Naive thymus-derived CD8-positive, alpha-beta T cell (primary cell): Measurements from ENCODE around the gene B4GAT1. TPM values are rescaled to one million over a fixed set of nuclear protein-coding genes. Genes with fewer than 3 reads are reported as not detected.
"Not testable (repeated sequence)": the region's sequence is repeated elsewhere in the genome, so short reads cannot be mapped to it uniquely, and the experiment has no call there.

Experiments
- ATAC-seq, 2 donors: fragments of 150-1000 bp; cut with Tn5 transposase in 1 of 2; sonication (Bioruptor Pico), chemical (Tn5 transposase) in 1 of 2; 1 replicate in 1 of 2; 2 replicates in 1 of 2; pipeline ENCODE4 v1.10.0; 2021; ENCODE audit warnings: mild to moderate bottlenecking in 2 of 2, moderate library complexity in 2 of 2
- POLR2A ChIA-PET: fragments of 350-600 bp; sonication (Branson Sonifier 250); formaldehyde crosslinking; loops from one replicate; lab custom pipeline; 2021; ENCODE audit warnings: antibody characterized with exemption; lab: Charles Lee
- DNase-seq, 10 donors: peaks; one replicate each; pipeline versions ENCODE4 v3.0.0 to v3.0.0-alpha.2; 2020 to 2022
- H3K27ac Mint-ChIP-seq, 10 donors: one replicate each; pipeline ENCODE4 v1.8.0; 2020 to 2022; ENCODE audit warnings: mild to moderate bottlenecking in 10 of 10, mixed read lengths in 10 of 10, moderate library complexity in 4 of 10, inconsistent platforms in 1 of 10
- H3K27me3 Mint-ChIP-seq, 5 donors: one replicate each; pipeline ENCODE4 v1.8.0; 2021 to 2022; ENCODE audit warnings: mixed read lengths in 5 of 5
- H3K36me3 Mint-ChIP-seq, 3 donors: one replicate each; pipeline ENCODE4 v1.8.0; 2020 to 2022; ENCODE audit warnings: mixed read lengths in 3 of 3, mild to moderate bottlenecking in 2 of 3, inconsistent platforms in 1 of 3
- H3K4me1 Mint-ChIP-seq, 4 donors: one replicate each; pipeline ENCODE4 v1.8.0; 2021 to 2022; ENCODE audit warnings: mixed read lengths in 4 of 4
- H3K4me3 Mint-ChIP-seq, 10 donors: one replicate each; pipeline ENCODE4 v1.8.0; 2020 to 2022; ENCODE audit warnings: mild to moderate bottlenecking in 10 of 10, mixed read lengths in 10 of 10, moderate library complexity in 6 of 10, inconsistent platforms in 1 of 10
- H3K9me3 Mint-ChIP-seq, 9 donors: one replicate each; pipeline ENCODE4 v1.8.0; 2020 to 2022; ENCODE audit warnings: mixed read lengths in 9 of 9, mild to moderate bottlenecking in 3 of 9, inconsistent platforms in 1 of 9, moderate library complexity in 1 of 9
- polyA plus RNA-seq, 3 donors: library from polyadenylated mRNA; unstranded; fragments of 300-500 nt; fragmentation: Illumina TruSeq; gene quantifications; one replicate each; pipeline ENCODE4 v1.2.3, GENCODE V29; 2021
- total RNA-seq, 8 experiments: library from RNA in 2 of 8; stranded (reverse) in 2 of 8; gene quantifications; one replicate each; pipeline ENCODE4 v1.2.3 and lab custom pipeline; 2021 to 2026

Gene B4GAT1
- total and polyA plus RNA-seq, 5 experiments from 2014 or later, result 7.1 to 12.1 (median 7.5) TPM

- ATAC-seq (no peak), DNase-seq (peak in 1 of 10 donors; percentile 15)
- Mint-ChIP-seq H3K9me3 (no peaks in the 10 kb centered on the region), H3K27ac (peak overlapping the region in 1 of 10 donors; percentile 29), H3K4me1 (no peaks in the 10 kb centered on the region), H3K36me3 (peaks cover 0 to 5% (median 0%) of the 10 kb centered on the region in 3 donors), H3K4me3 (no peak overlapping the region), H3K27me3 (no peaks in the 10 kb centered on the region)
- POLR2A ChIA-PET, result no interaction called here
Measured at GRCh38 chr11:66360406-66361073, 13.1 kb upstream of the B4GAT1 start.

- no peaks in the 10 kb centered on the region for H3K9me3 Mint-ChIP-seq
- H3K4me3 Mint-ChIP-seq, result no peak overlapping the region
- H3K4me1 Mint-ChIP-seq, result no peaks in the 10 kb centered on the region
- H3K36me3 Mint-ChIP-seq, result peaks cover 0 to 6% (median 0%) of the 10 kb centered on the region in 3 donors
- H3K27me3 Mint-ChIP-seq, result no peaks in the 10 kb centered on the region
- H3K27ac Mint-ChIP-seq, result peak overlapping the region in 1 of 10 donors; percentile 43
- DNase-seq (peak in 1 of 10 donors; percentile 40), ATAC-seq (no peak)
- POLR2A ChIA-PET, result no interaction called here
Measured at GRCh38 chr11:66359662-66360087, 12.2 kb upstream of the B4GAT1 start.

- not testable (repeated sequence) for DNase-seq, H3K27me3 Mint-ChIP-seq, ATAC-seq, H3K9me3 Mint-ChIP-seq, H3K4me3 Mint-ChIP-seq
- H3K27ac Mint-ChIP-seq, result peak overlapping the region in 3 of 10 donors; percentile 15 to 37 (median 18)
- H3K4me1 Mint-ChIP-seq, result peaks cover 10 to 34% (median 18%) of the 10 kb centered on the region in 4 donors
- POLR2A ChIA-PET, result interaction anchor here (0.5 to 0.7 kb wide), 2 partner anchors 39 to 389 kb away, joined by 3 read pairs; partner anchors contain the start of gene SART1
- peaks cover 0 to 17% (median 3%) of the 10 kb centered on the region in 3 donors for H3K36me3 Mint-ChIP-seq
Measured at GRCh38 chr11:66350560-66351235, 3.3 kb upstream of the B4GAT1 start.

GRCh38 chr11:66349084-66349386 lies 1.6 kb upstream of the B4GAT1 start:
- peaks cover 0 to 5% (median 0%) of the 10 kb centered on the region in 9 donors for H3K9me3 Mint-ChIP-seq
- H3K4me3 Mint-ChIP-seq, result peak overlapping the region in 6 of 10 donors; percentile 60 to 97 (median 94)

GRCh38 chr11:66346476-66347424 lies 679 bp downstream of the B4GAT1 start:
- DNase-seq (no peak), ATAC-seq (no peak)
- H3K4me1 Mint-ChIP-seq, result peaks cover 26 to 63% (median 52%) of the 10 kb centered on the region in 4 donors
- peaks cover 0 to 5% (median 0%) of the 10 kb centered on the region in 9 donors for H3K9me3 Mint-ChIP-seq
- H3K27me3 Mint-ChIP-seq, result peaks cover 0 to 4% (median 0%) of the 10 kb centered on the region in 5 donors
- H3K4me3 Mint-ChIP-seq, result peak overlapping the region; percentile 63 to 97 (median 94)
- peaks cover 0 to 15% (median 0%) of the 10 kb centered on the region in 3 donors for H3K36me3 Mint-ChIP-seq
- POLR2A ChIA-PET, result interaction anchor here (0.6 to 5.8 kb wide), 10 partner anchors 11 to 1229 kb away, joined by 3 to 82 read pairs (median 4); partner anchors contain the start of genes CD248, RIN1, SLC29A2 and ZNHIT2
- H3K27ac Mint-ChIP-seq, result peak overlapping the region; percentile 70 to 100 (median 92)

More at GRCh38 chr11:66349084-66349386, 1.6 kb upstream of the B4GAT1 start:
- Mint-ChIP-seq H3K4me1 (peaks cover 16 to 49% (median 34%) of the 10 kb centered on the region in 4 donors), H3K27me3 (peaks cover 0 to 4% (median 0%) of the 10 kb centered on the region in 5 donors), H3K36me3 (peaks cover 0 to 10% (median 3%) of the 10 kb centered on the region in 3 donors), H3K27ac (peak overlapping the region in 9 of 10 donors; percentile 32 to 100 (median 79))
- POLR2A ChIA-PET, result interaction anchor here (0.7 to 1.9 kb wide), 3 partner anchors 19 to 35 kb away, joined by 4 to 8 read pairs (median 8); partner anchors contain the start of gene SLC29A2
- DNase-seq (peak in 1 of 10 donors; percentile 45), ATAC-seq (no peak)

- POLR2A ChIA-PET, result interaction anchor here (0.8 to 5.8 kb wide), 17 partner anchors 11 to 498 kb away, joined by 3 to 82 read pairs (median 4); partner anchors contain the start of genes CD248, RCE1, RIN1 and SLC29A2
- H3K27me3 Mint-ChIP-seq, result peaks cover 0 to 4% (median 0%) of the 10 kb centered on the region in 5 donors
- H3K27ac Mint-ChIP-seq, result peak overlapping the region; percentile 88 to 99 (median 98)
- H3K4me3 Mint-ChIP-seq, result peak overlapping the region; percentile 93 to 97 (median 95)
- H3K9me3 Mint-ChIP-seq, result peaks cover 0 to 5% (median 0%) of the 10 kb centered on the region in 9 donors
- DNase-seq, result no peak
- H3K4me1 Mint-ChIP-seq, result peaks cover 29 to 65% (median 53%) of the 10 kb centered on the region in 4 donors
- peaks cover 2 to 23% (median 4%) of the 10 kb centered on the region in 3 donors for H3K36me3 Mint-ChIP-seq
- ATAC-seq, result peak; percentile 16 to 25
Measured at GRCh38 chr11:66345316-66345649, 2.1 kb downstream of the B4GAT1 start.

GRCh38 chr11:66344550-66345315 lies 2.7 kb downstream of the B4GAT1 start, which contains the start of gene BRMS1:
Gene BRMS1, minus strand, starts transcription at chr11:66345104. Its CDS starts 2,870 bp downstream, at chr11:66342234.
- ATAC-seq (peak; percentile 73 to 79), DNase-seq (peak; percentile 87 to 99 (median 94))
- POLR2A ChIA-PET, result interaction anchor here (0.6 to 5.8 kb wide), 20 partner anchors 10 to 498 kb away, joined by 3 to 82 read pairs (median 4); partner anchors contain the start of genes CD248, RCE1, RIN1 and SLC29A2
- Mint-ChIP-seq H3K4me1 (peaks cover 29 to 60% (median 53%) of the 10 kb centered on the region in 4 donors), H3K9me3 (peaks cover 0 to 5% (median 0%) of the 10 kb centered on the region in 9 donors), H3K36me3 (peaks cover 2 to 26% (median 4%) of the 10 kb centered on the region in 3 donors), H3K27ac (peak within 1 kb of the TSS; percentile 88 to 99 (median 98)), H3K4me3 (peak within 1 kb of the TSS; percentile 93 to 97 (median 95)), H3K27me3 (peaks cover 0 to 4% (median 0%) of the 10 kb centered on the region in 5 donors)

GRCh38 chr11:66343176-66343575 lies 4.3 kb downstream of the B4GAT1 start:
- H3K36me3 Mint-ChIP-seq, result peaks cover 4 to 33% (median 5%) of the 10 kb centered on the region in 3 donors
- POLR2A ChIA-PET, result interaction anchor here (0.7 to 5.8 kb wide), 5 partner anchors 9 to 123 kb away, joined by 3 to 82 read pairs (median 9); partner anchors contain the start of genes CD248, PELI3 and RIN1
- peak overlapping the region; percentile 57 to 97 (median 95) for H3K4me3 Mint-ChIP-seq
- peak overlapping the region in 8 of 10 donors; percentile 22 to 99 (median 90) for H3K27ac Mint-ChIP-seq
- peaks cover 0 to 4% (median 0%) of the 10 kb centered on the region in 5 donors for H3K27me3 Mint-ChIP-seq
- no peak for DNase-seq
- no peak for ATAC-seq
- peaks cover 29 to 58% (median 45%) of the 10 kb centered on the region in 4 donors for H3K4me1 Mint-ChIP-seq
- peaks cover 0 to 5% (median 0%) of the 10 kb centered on the region in 9 donors for H3K9me3 Mint-ChIP-seq

GRCh38 chr11:66341502-66342126 lies 5.8 kb downstream of the B4GAT1 start:
- no peaks in the 10 kb centered on the region for H3K9me3 Mint-ChIP-seq
- H3K27ac Mint-ChIP-seq, result peak overlapping the region in 3 of 10 donors; percentile 48 to 71 (median 59)
- H3K4me3 Mint-ChIP-seq, result peak overlapping the region in 3 of 10 donors; percentile 30 to 60 (median 36)
- peaks cover 4 to 34% (median 5%) of the 10 kb centered on the region in 3 donors for H3K36me3 Mint-ChIP-seq
- DNase-seq, result no peak
- H3K27me3 Mint-ChIP-seq, result no peaks in the 10 kb centered on the region
- POLR2A ChIA-PET, result interaction anchor here (0.6 kb wide), 1 partner anchor 80 kb away, joined by 3 read pairs; no protein-coding TSS in a partner anchor
- no peak for ATAC-seq
- H3K4me1 Mint-ChIP-seq, result peaks cover 28 to 61% (median 50%) of the 10 kb centered on the region in 4 donors
